ENCODE results near the gene FAM120AOS.

The FAM120AOS gene

GRCh38 chr9:93453047-93453914 is at the start of gene FAM120AOS:
TSS of gene FAM120AOS (minus strand) at chr9:93453581. CDS start at chr9:93452709, 872 bp downstream.
- H3K27me3 ChIP-seq (ENCODE audit: control insufficient read depth, low read length): no peaks in the 10 kb centered on the region
- H4K20me1 ChIP-seq (ENCODE audit: control insufficient read depth, insufficient read depth, low read depth, low read length): peaks cover 25% of the 10 kb centered on the region
- H3K9me3 ChIP-seq (ENCODE audit: control insufficient read depth, insufficient read depth, low read length): no peaks in the 10 kb centered on the region
- TF ChIP-seq EZH2phosphoT487 (IDR thresholded peaks at IDR 0.05; ENCODE audit: borderline replicate concordance, low read length): no peak
- TF ChIP-seq CTCF (IDR thresholded peaks at IDR 0.05; ENCODE audit: low read depth, low read length, poor library complexity, severe bottlenecking): no peak
- H3K4me1 ChIP-seq (ENCODE audit: control insufficient read depth, low read length): peaks cover 51% of the 10 kb centered on the region
- H3K36me3 ChIP-seq (ENCODE audit: control insufficient read depth, low read length): peaks cover 79% of the 10 kb centered on the region
- H3K9me2 ChIP-seq (replicated peaks; ENCODE audit: control insufficient read depth, low read length): no peaks in the 10 kb centered on the region
- H3K79me2 ChIP-seq (ENCODE audit: control insufficient read depth, low read length): peaks cover 90% of the 10 kb centered on the region
- peak within 1 kb of the TSS; percentile 89 for H3K4me2 ChIP-seq (ENCODE audit: low read length)
- H3K27ac ChIP-seq (ENCODE audit: low read depth, low read length): peak within 1 kb of the TSS; percentile 74
- H3F3A ChIP-seq (ENCODE audit: control insufficient read depth, insufficient read depth): 0 out of 2 replicates have a peak, but pooled peaks cover 10% of the 10 kb centered on the region
- peak within 1 kb of the TSS; percentile 85 for H3K4me3 ChIP-seq (ENCODE audit: low read length)

GRCh38 chr9:93501406-93501805 is 48.0 kb upstream of the FAM120AOS start:
- Histone ChIP-seq H3K36me3 (ENCODE audit: control insufficient read depth, low read length) (peaks cover 92% of the 10 kb centered on the region), H3K4me2 (ENCODE audit: low read length) (no peak overlapping the region)

GRCh38 chr9:93500571-93501298 is 47.4 kb upstream of the FAM120AOS start:
- TF ChIP-seq CTCF (IDR thresholded peaks at IDR 0.05; ENCODE audit: low read depth, low read length, poor library complexity, severe bottlenecking) (no peak), EZH2phosphoT487 (IDR thresholded peaks at IDR 0.05; ENCODE audit: borderline replicate concordance, low read length) (no peak)
- no peak overlapping the region for H3K4me2 ChIP-seq (ENCODE audit: low read length)
- peaks cover 94% of the 10 kb centered on the region for H3K36me3 ChIP-seq (ENCODE audit: control insufficient read depth, low read length)
- H3K4me1 ChIP-seq (ENCODE audit: control insufficient read depth, low read length): peaks cover 20% of the 10 kb centered on the region
- H3K9me2 ChIP-seq (replicated peaks; ENCODE audit: control insufficient read depth, low read length): no peaks in the 10 kb centered on the region
- H3K27me3 ChIP-seq (ENCODE audit: control insufficient read depth, low read length): no peaks in the 10 kb centered on the region
- peaks cover 9% of the 10 kb centered on the region for H3F3A ChIP-seq (ENCODE audit: control insufficient read depth, insufficient read depth)
- H3K9me3 ChIP-seq (ENCODE audit: control insufficient read depth, insufficient read depth, low read length): no peaks in the 10 kb centered on the region
- H3K4me3 ChIP-seq (ENCODE audit: low read length): no peak overlapping the region
- H4K20me1 ChIP-seq (ENCODE audit: control insufficient read depth, insufficient read depth, low read depth, low read length): 0 out of 2 replicates have a peak, but pooled peaks cover 3% of the 10 kb centered on the region
- H3K27ac ChIP-seq (ENCODE audit: low read depth, low read length): no peak overlapping the region
- H3K79me2 ChIP-seq (ENCODE audit: control insufficient read depth, low read length): peaks cover 53% of the 10 kb centered on the region

More at GRCh38 chr9:93501406-93501805, 48.0 kb upstream of the FAM120AOS start:
- Histone ChIP-seq H4K20me1 (ENCODE audit: control insufficient read depth, insufficient read depth, low read depth, low read length) (0 out of 2 replicates have a peak, but pooled peaks cover 5% of the 10 kb centered on the region), H3K4me1 (ENCODE audit: control insufficient read depth, low read length) (peaks cover 23% of the 10 kb centered on the region), H3K79me2 (ENCODE audit: control insufficient read depth, low read length) (peaks cover 53% of the 10 kb centered on the region), H3K27me3 (ENCODE audit: control insufficient read depth, low read length) (no peaks in the 10 kb centered on the region), H3K27ac (ENCODE audit: low read depth, low read length) (no peak overlapping the region), H3F3A (ENCODE audit: control insufficient read depth, insufficient read depth) (peaks cover 9% of the 10 kb centered on the region), H3K9me2 (replicated peaks; ENCODE audit: control insufficient read depth, low read length) (no peaks in the 10 kb centered on the region), H3K4me3 (ENCODE audit: low read length) (no peak overlapping the region), H3K9me3 (ENCODE audit: control insufficient read depth, insufficient read depth, low read length) (no peaks in the 10 kb centered on the region)
- TF ChIP-seq CTCF (IDR thresholded peaks at IDR 0.05; ENCODE audit: low read depth, low read length, poor library complexity, severe bottlenecking) (no peak), EZH2phosphoT487 (IDR thresholded peaks at IDR 0.05; ENCODE audit: borderline replicate concordance, low read length) (no peak)
